RCC 7860 (cell line): ENCODE results near the gene PLIN4.
A peak's percentile ranks its signal among the peaks of the same experiment; 100 is the strongest.
"Not testable (repeated sequence)": the region's sequence is repeated elsewhere in the genome, so short reads cannot be mapped to it uniquely, and the experiment has no call there.

Experiments used
- DNase-seq: peaks from one replicate; pipeline ENCODE4 v3.0.0-alpha.2; 2015; ENCODE audit warnings: low spot score
- FAIRE-seq: peaks from 2 replicates; lab custom pipeline; 2012; peaks lifted over from hg19 to GRCh38; lab: Jason Lieb, UNC

The PLIN4 gene

GRCh38 chr19:4529924-4530522, 11.7 kb upstream of the PLIN4 start:
- DNase-seq, result no peak
- FAIRE-seq, result no peak

GRCh38 chr19:4528843-4529242, 10.6 kb upstream of the PLIN4 start:
- no peak for FAIRE-seq
- DNase-seq, result no peak

GRCh38 chr19:4527377-4527776, 9.1 kb upstream of the PLIN4 start:
- not testable (repeated sequence) for FAIRE-seq

GRCh38 chr19:4525563-4526002, 7.3 kb upstream of the PLIN4 start:
- FAIRE-seq (no peak), DNase-seq (no peak)

More at GRCh38 chr19:4527377-4527776, 9.1 kb upstream of the PLIN4 start:
- DNase-seq, result not testable (repeated sequence)

GRCh38 chr19:4524808-4525562, 6.7 kb upstream of the PLIN4 start:
- FAIRE-seq, result no peak
- DNase-seq, result peak; percentile 33

- FAIRE-seq, result no peak
Observed at GRCh38 chr19:4523306-4524110, 5.2 kb upstream of the PLIN4 start.

GRCh38 chr19:4522291-4523002, 4.2 kb upstream of the PLIN4 start:
- FAIRE-seq (no peak), DNase-seq (no peak)

More at GRCh38 chr19:4523306-4524110, 5.2 kb upstream of the PLIN4 start:
- peak; percentile 13 for DNase-seq

- DNase-seq (no peak), FAIRE-seq (no peak)
Observed at GRCh38 chr19:4521888-4522242, 3.6 kb upstream of the PLIN4 start.

GRCh38 chr19:4521170-4521887, 3.0 kb upstream of the PLIN4 start:
- DNase-seq, result peak; percentile 31

GRCh38 chr19:4519521-4520277, 1.4 kb upstream of the PLIN4 start:
- DNase-seq (no peak), FAIRE-seq (no peak)

More at GRCh38 chr19:4521170-4521887, 3.0 kb upstream of the PLIN4 start:
- FAIRE-seq, result no peak

- DNase-seq (no peak), FAIRE-seq (no peak)
Observed at GRCh38 chr19:4519172-4519496, 848 bp upstream of the PLIN4 start.

- DNase-seq, result no peak
- FAIRE-seq, result no peak
Observed at GRCh38 chr19:4517451-4518057, 732 bp downstream of the PLIN4 start.

- FAIRE-seq, result no peak
- no peak for DNase-seq
Observed at GRCh38 chr19:4516939-4517300, 1.4 kb downstream of the PLIN4 start.

- FAIRE-seq, result no peak
- no peak for DNase-seq
Observed at GRCh38 chr19:4516199-4516938, 1.9 kb downstream of the PLIN4 start.

- FAIRE-seq (no peak), DNase-seq (no peak)
Observed at GRCh38 chr19:4515732-4516131, 2.6 kb downstream of the PLIN4 start.

- no peak for DNase-seq
- no peak for FAIRE-seq
Observed at GRCh38 chr19:4513248-4513647, 5.0 kb downstream of the PLIN4 start.

- no peak for FAIRE-seq
- DNase-seq, result no peak
Observed at GRCh38 chr19:4512070-4512469, 6.2 kb downstream of the PLIN4 start.

GRCh38 chr19:4511300-4512054, 6.8 kb downstream of the PLIN4 start:
- DNase-seq (no peak), FAIRE-seq (no peak)
